ENCODE measurements around the gene INPP1.

Gene INPP1

GRCh38 chr2:190409616-190410015 is 66.2 kb downstream of the INPP1 start:
- DNase-seq (ENCODE audit: low read depth) = no peak

- no peak for DNase-seq (ENCODE audit: low read depth)
Observed at GRCh38 chr2:190410166-190410565, 66.8 kb downstream of the INPP1 start.

- no peak for DNase-seq (ENCODE audit: low read depth)
Observed at GRCh38 chr2:190412966-190413365, 69.6 kb downstream of the INPP1 start.

- no peak for DNase-seq (ENCODE audit: low read depth)
Observed at GRCh38 chr2:190413421-190413820, 70.0 kb downstream of the INPP1 start.

GRCh38 chr2:190415251-190415650 is 71.9 kb downstream of the INPP1 start:
- DNase-seq (ENCODE audit: low read depth) = no peak

GRCh38 chr2:190415794-190416775 is 72.7 kb downstream of the INPP1 start:
- DNase-seq (ENCODE audit: low read depth) = no peak

- no peak for DNase-seq (ENCODE audit: low read depth)
Observed at GRCh38 chr2:190417045-190417842, 73.9 kb downstream of the INPP1 start.

- DNase-seq (ENCODE audit: low read depth) = no peak
Observed at GRCh38 chr2:190418727-190419126, 75.3 kb downstream of the INPP1 start.

- DNase-seq (ENCODE audit: low read depth) = no peak
Observed at GRCh38 chr2:190420801-190421200, 77.4 kb downstream of the INPP1 start.
